Skeletal muscle tissue (tissue), 4 donors: ENCODE data around the gene SATB1. TPM values are rescaled to one million over a fixed set of nuclear protein-coding genes. Genes with fewer than 3 reads are reported as not detected.
"Not testable (repeated sequence)": the region's sequence is repeated elsewhere in the genome, so short reads cannot be mapped to it uniquely, and the experiment has no call there.

ENCODE experiments used
- H3K27ac ChIP-seq: one replicate; pipeline ENCODE4 v1.7.0; 2013; ENCODE audit warnings: mild to moderate bottlenecking, low read depth, low read length, inconsistent platforms
- H3K27me3 ChIP-seq, 3 donors: one replicate each; pipeline ENCODE4 v1.7.0; 2013; ENCODE audit warnings: low read length in 3 of 3; ENCODE audit not compliant: control insufficient read depth in 3 of 3, insufficient read depth in 3 of 3
- H3K36me3 ChIP-seq, 3 donors: one replicate each; pipeline ENCODE4 v1.7.0; 2013; ENCODE audit warnings: low read length in 3 of 3; ENCODE audit not compliant: control insufficient read depth in 3 of 3, insufficient read depth in 3 of 3
- H3K4me1 ChIP-seq, 3 donors: one replicate each; pipeline ENCODE4 v1.7.0; 2013; ENCODE audit warnings: low read length in 3 of 3, mild to moderate bottlenecking in 3 of 3; ENCODE audit not compliant: control insufficient read depth in 3 of 3, insufficient read depth in 3 of 3
- H3K4me3 ChIP-seq, 3 donors: one replicate each; pipeline ENCODE4 v1.7.0; 2013; ENCODE audit warnings: low read length in 3 of 3
- H3K9ac ChIP-seq, 3 donors: one replicate each; pipeline ENCODE4 v1.7.0; 2013; ENCODE audit warnings: low read length in 3 of 3, mild to moderate bottlenecking in 3 of 3, moderate library complexity in 2 of 3, low read depth in 1 of 3
- H3K9me3 ChIP-seq, 3 donors: one replicate each; pipeline ENCODE4 v1.7.0; 2013; ENCODE audit warnings: low read length in 3 of 3; ENCODE audit not compliant: control insufficient read depth in 3 of 3
- total RNA-seq: library from RNA; depleted of rRNA; stranded (reverse); fragments of >200 nt; gene quantifications from one replicate; pipeline ENCODE4 v1.2.3, GENCODE V29; 2014
- donor health status: Osteomylitis.

The SATB1 gene
- 21.4 TPM for total RNA-seq

GRCh38 chr3:18424729-18425640, at the start of gene SATB1:
TSS of gene SATB1 (minus strand) at chr3:18425339. CDS start at chr3:18420967, 4,372 bp downstream.
- peak within 1 kb of the TSS; percentile 99 for H3K27ac ChIP-seq
- H3K27me3 ChIP-seq = no peaks in the 10 kb centered on the region
- H3K4me3 ChIP-seq = peak within 1 kb of the TSS; percentile 85 to 96 (median 86)
- peaks cover 0 to 7% (median 4%) of the 10 kb centered on the region in 3 donors for H3K36me3 ChIP-seq
- no peaks in the 10 kb centered on the region for H3K9me3 ChIP-seq
- H3K4me1 ChIP-seq = peaks cover 0 to 11% (median 6%) of the 10 kb centered on the region in 3 donors
- peak within 1 kb of the TSS; percentile 91 to 95 (median 94) for H3K9ac ChIP-seq

DNA sequence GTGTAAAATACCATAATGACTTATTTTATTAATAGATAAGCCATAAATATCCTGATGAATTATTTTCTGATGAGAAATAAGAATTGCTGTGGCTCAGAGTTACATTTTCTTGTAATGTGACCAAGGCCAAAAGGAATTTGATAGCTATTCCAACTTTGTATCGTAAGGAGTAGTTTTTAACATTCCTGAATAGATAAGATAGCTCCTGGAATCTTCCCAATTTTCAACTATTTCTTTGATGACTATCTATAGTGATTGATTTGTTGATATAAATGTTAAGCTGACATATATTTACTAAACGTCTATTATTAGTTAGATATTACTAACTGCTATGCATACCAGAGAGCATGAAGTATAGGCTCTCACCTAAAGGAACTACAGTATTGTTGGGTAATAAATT, 49.1 kb upstream of the SATB1 start:
- Histone ChIP-seq H3K9ac (no peak overlapping the region), H3K4me1 (no peaks in the 10 kb centered on the region), H3K9me3 (no peaks in the 10 kb centered on the region), H3K4me3 (no peak overlapping the region), H3K36me3 (no peaks in the 10 kb centered on the region), H3K27me3 (no peaks in the 10 kb centered on the region), H3K27ac (no peak overlapping the region)

DNA sequence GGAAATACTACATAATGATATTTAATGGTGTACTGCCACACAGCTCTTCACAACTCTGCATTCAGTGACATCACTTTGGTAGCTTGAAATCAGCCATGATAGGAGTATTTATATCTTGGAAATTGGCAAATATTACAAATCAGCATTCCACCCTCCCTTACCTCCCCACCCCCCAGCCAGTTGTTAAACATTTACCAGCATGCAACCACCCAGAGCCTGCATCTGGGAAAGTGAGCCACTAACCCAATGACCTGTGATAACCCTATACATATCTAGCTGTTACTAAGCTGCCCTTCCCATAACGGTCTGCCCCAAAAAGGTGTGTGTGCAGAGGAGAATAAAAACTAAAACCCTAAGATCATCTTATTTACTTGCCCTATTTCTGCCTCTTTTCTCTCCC, 44.6 kb upstream of the SATB1 start:
- Histone ChIP-seq H3K27ac (no peak overlapping the region), H3K4me3 (no peak overlapping the region), H3K4me1 (no peaks in the 10 kb centered on the region), H3K9me3 (no peaks in the 10 kb centered on the region), H3K36me3 (no peaks in the 10 kb centered on the region), H3K27me3 (no peaks in the 10 kb centered on the region), H3K9ac (no peak overlapping the region)

- H3K4me1 ChIP-seq = no peaks in the 10 kb centered on the region
- no peaks in the 10 kb centered on the region for H3K36me3 ChIP-seq
- H3K4me3 ChIP-seq = no peak overlapping the region
- no peak overlapping the region for H3K27ac ChIP-seq
- H3K9me3 ChIP-seq = no peaks in the 10 kb centered on the region
- no peak overlapping the region for H3K9ac ChIP-seq
- no peaks in the 10 kb centered on the region for H3K27me3 ChIP-seq
Observed at GRCh38 chr3:18466136-18466535, 41.0 kb upstream of the SATB1 start.

GRCh38 chr3:18454766-18455165, 29.6 kb upstream of the SATB1 start:
- no peak overlapping the region for H3K4me3 ChIP-seq
- H3K4me1 ChIP-seq = no peaks in the 10 kb centered on the region
- H3K9ac ChIP-seq = no peak overlapping the region
- H3K9me3 ChIP-seq = no peaks in the 10 kb centered on the region
- H3K27ac ChIP-seq = no peak overlapping the region
- H3K36me3 ChIP-seq = no peaks in the 10 kb centered on the region
- no peaks in the 10 kb centered on the region for H3K27me3 ChIP-seq

DNA sequence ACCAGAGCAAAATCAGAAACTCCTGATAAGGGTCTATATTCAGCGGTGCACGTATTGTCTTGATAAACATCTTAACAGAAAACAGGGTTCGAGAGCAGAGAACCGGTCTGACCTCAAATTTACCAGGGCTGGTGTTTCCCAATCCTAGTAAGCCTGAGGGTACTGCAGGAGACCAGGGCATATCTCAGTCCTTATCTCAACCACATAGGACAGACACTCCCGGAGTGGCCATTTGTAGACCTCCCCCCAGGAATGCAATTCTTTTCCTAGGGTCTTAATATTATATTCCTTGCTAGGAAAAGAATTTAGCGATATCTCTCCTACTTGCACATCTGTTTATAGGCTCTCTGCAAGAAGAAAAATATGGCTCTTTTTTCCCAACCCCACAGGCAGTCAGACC, 24.5 kb upstream of the SATB1 start:
- H3K27me3 ChIP-seq, H3K36me3 ChIP-seq, H3K4me3 ChIP-seq, H3K9me3 ChIP-seq, H3K9ac ChIP-seq, H3K4me1 ChIP-seq, H3K27ac ChIP-seq: not testable (repeated sequence)

- H3K9me3 ChIP-seq = peaks cover 0 to 6% (median 0%) of the 10 kb centered on the region in 3 donors
- H3K36me3 ChIP-seq = no peaks in the 10 kb centered on the region
- no peak overlapping the region for H3K9ac ChIP-seq
- peaks cover 15 to 23% (median 17%) of the 10 kb centered on the region in 3 donors for H3K27me3 ChIP-seq
- H3K4me3 ChIP-seq = no peak overlapping the region
- peaks cover 16 to 19% (median 18%) of the 10 kb centered on the region in 3 donors for H3K4me1 ChIP-seq
- H3K27ac ChIP-seq = no peak overlapping the region
Observed at GRCh38 chr3:18447720-18448119, 22.6 kb upstream of the SATB1 start.

GRCh38 chr3:18446149-18446825, 21.1 kb upstream of the SATB1 start:
- no peak overlapping the region for H3K27ac ChIP-seq
- H3K36me3 ChIP-seq = no peaks in the 10 kb centered on the region
- H3K27me3 ChIP-seq = peaks cover 18 to 27% (median 18%) of the 10 kb centered on the region in 3 donors
- peaks cover 0 to 6% (median 0%) of the 10 kb centered on the region in 3 donors for H3K9me3 ChIP-seq
- peaks cover 16 to 19% (median 18%) of the 10 kb centered on the region in 3 donors for H3K4me1 ChIP-seq
- H3K9ac ChIP-seq = no peak overlapping the region
- H3K4me3 ChIP-seq = peak overlapping the region in 1 of 3 donors; percentile 63

DNA sequence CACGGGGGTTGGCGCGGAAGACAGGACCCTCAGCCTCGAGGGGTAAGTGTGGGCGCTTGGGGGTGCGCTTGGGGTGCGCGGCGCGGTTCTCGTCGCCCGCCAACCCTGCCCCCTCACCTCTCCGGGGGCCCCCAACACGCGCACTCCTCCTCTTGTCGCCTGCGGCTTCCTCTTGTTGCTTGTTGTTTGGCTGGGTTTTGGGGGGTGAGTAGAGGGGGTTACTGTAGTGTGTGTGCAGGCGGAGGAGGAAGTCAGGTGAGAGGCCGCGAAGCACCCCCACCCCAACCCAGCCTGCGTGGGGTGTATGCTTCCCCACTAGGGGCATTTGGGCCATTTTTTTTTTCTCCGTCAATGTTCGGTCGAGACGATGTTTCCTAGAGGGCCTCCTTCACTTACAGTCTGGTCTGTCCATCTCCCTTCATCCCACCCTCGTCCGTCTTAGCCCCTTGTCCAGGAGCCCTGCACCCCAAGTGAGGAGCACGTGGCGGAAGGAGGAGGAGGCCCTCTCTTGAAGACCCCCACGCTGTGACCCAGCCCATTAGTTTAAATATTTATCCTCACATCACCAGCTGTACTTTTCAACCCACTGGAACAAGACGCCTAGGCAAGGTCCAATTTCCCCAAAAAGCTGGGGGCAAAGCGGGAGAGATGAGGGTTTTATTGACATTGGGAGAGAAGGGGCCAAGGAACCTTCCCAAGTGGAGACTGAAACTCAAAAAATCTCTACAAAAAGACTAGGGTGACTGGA, 20.4 kb upstream of the SATB1 start:
- Histone ChIP-seq H3K9me3 (peaks cover 0 to 6% (median 0%) of the 10 kb centered on the region in 3 donors), H3K4me1 (peaks cover 16 to 19% (median 18%) of the 10 kb centered on the region in 3 donors), H3K27me3 (peaks cover 18 to 30% (median 18%) of the 10 kb centered on the region in 3 donors), H3K36me3 (no peaks in the 10 kb centered on the region), H3K9ac (peak overlapping the region; percentile 43 to 75 (median 59)), H3K27ac (no peak overlapping the region), H3K4me3 (peak overlapping the region; percentile 51 to 68 (median 63))
